Measurements from ENCODE around the gene CCSER1.

CCSER1 gene

GRCh38 chr4:90584051-90584450 lies 456.9 kb downstream of the CCSER1 start:
- H4K20me1 ChIP-seq (ENCODE audit: insufficient read depth, low read length): no peaks in the 10 kb centered on the region
- no peaks in the 10 kb centered on the region for H3F3A ChIP-seq (ENCODE audit: insufficient read depth, low read length)
- H3K9me3 ChIP-seq (ENCODE audit: low read length): no peaks in the 10 kb centered on the region
- no peaks in the 10 kb centered on the region for H3K9me2 ChIP-seq (ENCODE audit: low read depth, low read length)
- no peak overlapping the region for H3K4me3 ChIP-seq (ENCODE audit: low read depth, low read length, poor library complexity, severe bottlenecking)
- no peak overlapping the region for H3K9ac ChIP-seq (ENCODE audit: low read length)
- no peak overlapping the region for H3K4me2 ChIP-seq (ENCODE audit: low read length)
- no peaks in the 10 kb centered on the region for H3K36me3 ChIP-seq (ENCODE audit: insufficient read depth, low read length)
- no peaks in the 10 kb centered on the region for H3K4me1 ChIP-seq (ENCODE audit: insufficient read depth, low read length, severe bottlenecking)
- no peaks in the 10 kb centered on the region for H3K79me2 ChIP-seq (ENCODE audit: insufficient read depth, low read length)
- no peaks in the 10 kb centered on the region for H3K27me3 ChIP-seq (ENCODE audit: insufficient read depth, low read length)
- TF ChIP-seq CTCF (IDR thresholded peaks at IDR 0.05; ENCODE audit: low read length) (no peak), EZH2 (IDR thresholded peaks at IDR 0.05; ENCODE audit: borderline replicate concordance, low read length) (no peak)
- H3K27ac ChIP-seq (ENCODE audit: low read depth, low read length, poor library complexity, severe bottlenecking): no peak overlapping the region
- H2AFZ ChIP-seq (ENCODE audit: low read length): no peak overlapping the region

- H3F3A ChIP-seq (ENCODE audit: insufficient read depth, low read length): no peaks in the 10 kb centered on the region
- H3K79me2 ChIP-seq (ENCODE audit: insufficient read depth, low read length): no peaks in the 10 kb centered on the region
- no peak for TF ChIP-seq EZH2 (IDR thresholded peaks at IDR 0.05; ENCODE audit: borderline replicate concordance, low read length)
- TF ChIP-seq CTCF (IDR thresholded peaks at IDR 0.05; ENCODE audit: low read length): no peak
- no peak overlapping the region for H2AFZ ChIP-seq (ENCODE audit: low read length)
- H3K36me3 ChIP-seq (ENCODE audit: insufficient read depth, low read length): no peaks in the 10 kb centered on the region
- H3K9ac ChIP-seq (ENCODE audit: low read length): no peak overlapping the region
- no peak overlapping the region for H3K27ac ChIP-seq (ENCODE audit: low read depth, low read length, poor library complexity, severe bottlenecking)
- no peaks in the 10 kb centered on the region for H3K4me1 ChIP-seq (ENCODE audit: insufficient read depth, low read length, severe bottlenecking)
- no peaks in the 10 kb centered on the region for H4K20me1 ChIP-seq (ENCODE audit: insufficient read depth, low read length)
- no peaks in the 10 kb centered on the region for H3K9me3 ChIP-seq (ENCODE audit: low read length)
- H3K9me2 ChIP-seq (ENCODE audit: low read depth, low read length): no peaks in the 10 kb centered on the region
- no peak overlapping the region for H3K4me2 ChIP-seq (ENCODE audit: low read length)
- H3K4me3 ChIP-seq (ENCODE audit: low read depth, low read length, poor library complexity, severe bottlenecking): no peak overlapping the region
- no peaks in the 10 kb centered on the region for H3K27me3 ChIP-seq (ENCODE audit: insufficient read depth, low read length)
These were observed 458.8 kb downstream of the CCSER1 start for GRCh38 chr4:90585961-90586360.

GRCh38 chr4:90586799-90587198 lies 459.6 kb downstream of the CCSER1 start:
- Histone ChIP-seq H4K20me1 (ENCODE audit: insufficient read depth, low read length) (no peaks in the 10 kb centered on the region), H3K4me2 (ENCODE audit: low read length) (no peak overlapping the region), H3K27me3 (ENCODE audit: insufficient read depth, low read length) (no peaks in the 10 kb centered on the region), H3K9me2 (ENCODE audit: low read depth, low read length) (no peaks in the 10 kb centered on the region), H2AFZ (ENCODE audit: low read length) (no peak overlapping the region), H3K9ac (ENCODE audit: low read length) (no peak overlapping the region), H3K79me2 (ENCODE audit: insufficient read depth, low read length) (no peaks in the 10 kb centered on the region), H3K9me3 (ENCODE audit: low read length) (no peaks in the 10 kb centered on the region), H3K4me1 (ENCODE audit: insufficient read depth, low read length, severe bottlenecking) (no peaks in the 10 kb centered on the region), H3F3A (ENCODE audit: insufficient read depth, low read length) (no peaks in the 10 kb centered on the region), H3K4me3 (ENCODE audit: low read depth, low read length, poor library complexity, severe bottlenecking) (no peak overlapping the region), H3K36me3 (ENCODE audit: insufficient read depth, low read length) (no peaks in the 10 kb centered on the region), H3K27ac (ENCODE audit: low read depth, low read length, poor library complexity, severe bottlenecking) (no peak overlapping the region)
- TF ChIP-seq EZH2 (IDR thresholded peaks at IDR 0.05; ENCODE audit: borderline replicate concordance, low read length) (no peak), CTCF (IDR thresholded peaks at IDR 0.05; ENCODE audit: low read length) (no peak)

Measured in OCI-LY1 (cell line).